WTC11 (cell line): Measurements from ENCODE around the gene NCCRP1. TPM values are rescaled to one million over a fixed set of nuclear protein-coding genes. Genes with fewer than 3 reads are reported as not detected.
A peak's percentile ranks its signal among the peaks of the same experiment; 100 is the strongest.
"Not testable (repeated sequence)": the region's sequence is repeated elsewhere in the genome, so short reads cannot be mapped to it uniquely, and the experiment has no call there.

Experiments
- ATAC-seq: fragments of 200-7000 bp; cut with Tn5 transposase; 2 replicates; pipeline ENCODE4 v1.10.0; 2021; ENCODE audit warnings: mild to moderate bottlenecking, moderate library complexity
- CTCF ChIA-PET: fragments of 300-600 bp; sonication (Branson Sonifier 250); formaldehyde crosslinking; loops from one replicate; lab custom pipeline; 2021; ENCODE audit warnings: antibody characterized with exemption; lab: Charles Lee
- POLR2A ChIA-PET: fragments of 350-600 bp; sonication (Branson Sonifier 250); formaldehyde crosslinking; loops from one replicate; lab custom pipeline; 2021; ENCODE audit warnings: antibody characterized with exemption; lab: Charles Lee
- DNase-seq: peaks from one replicate; pipeline ENCODE4 v3.0.0; 2021; ENCODE audit warnings: low spot score
- H3K27ac Mint-ChIP-seq: 2 replicates; pipeline ENCODE4 v1.8.0; 2021; ENCODE audit warnings: mixed read lengths
- H3K27me3 Mint-ChIP-seq: 2 replicates; pipeline ENCODE4 v1.8.0; 2021; ENCODE audit warnings: low read depth, mild to moderate bottlenecking, moderate library complexity, mixed read lengths
- H3K36me3 Mint-ChIP-seq: 2 replicates; pipeline ENCODE4 v1.8.0; 2021; ENCODE audit warnings: mixed read lengths
- H3K4me1 Mint-ChIP-seq: 2 replicates; pipeline ENCODE4 v1.8.0; 2022; ENCODE audit warnings: mixed read lengths
- H3K4me3 Mint-ChIP-seq: 2 replicates; pipeline ENCODE4 v1.8.0; 2021; ENCODE audit warnings: mild to moderate bottlenecking, moderate library complexity, mixed read lengths
- H3K9me3 Mint-ChIP-seq: 2 replicates; pipeline ENCODE4 v1.8.0; 2021; ENCODE audit warnings: mixed read lengths
- AFF4 ChIP-seq: sonication (generic); formaldehyde crosslinking; IDR thresholded peaks from 2 replicates; pipeline ENCODE4 v1.8.1; 2023; ENCODE audit warnings: mild to moderate bottlenecking, missing genetic modification reagents, borderline replicate concordance
- ESRRA ChIP-seq: sonication (generic); formaldehyde crosslinking; IDR thresholded peaks from 2 replicates; pipeline ENCODE4 v1.8.1; 2022; ENCODE audit warnings: mild to moderate bottlenecking, missing genetic modification reagents, borderline replicate concordance
- GRHL2 ChIP-seq: fragments of 250-450 bp; sonication (Bioruptor Pico); IDR thresholded peaks from 2 replicates; pipeline ENCODE4 v1.8.0; 2022; ENCODE audit warnings: mild to moderate bottlenecking, moderate library complexity; ENCODE audit not compliant: insufficient replicate concordance, severe bottlenecking
- KAT7 ChIP-seq: sonication (generic); formaldehyde crosslinking; IDR thresholded peaks from 2 replicates; pipeline ENCODE4 v1.8.1; 2023; ENCODE audit warnings: missing genetic modification reagents, mild to moderate bottlenecking, borderline replicate concordance
- MYBL2 ChIP-seq: sonication (generic); formaldehyde crosslinking; IDR thresholded peaks from 2 replicates; pipeline ENCODE4 v1.8.1; 2023; ENCODE audit warnings: mild to moderate bottlenecking, moderate library complexity, missing genetic modification reagents
- SMAD3 ChIP-seq: sonication (generic); formaldehyde crosslinking; IDR thresholded peaks from 2 replicates; pipeline ENCODE4 v1.8.0; 2022; ENCODE audit warnings: missing genetic modification reagents, mild to moderate bottlenecking, borderline replicate concordance
- SOX15 ChIP-seq: fragments of 250-450 bp; sonication (Bioruptor Pico); IDR thresholded peaks from 2 replicates; pipeline ENCODE4 v1.9.0; 2021; ENCODE audit warnings: mild to moderate bottlenecking
- SP1 ChIP-seq: sonication (generic); formaldehyde crosslinking; conservative IDR thresholded peaks from 2 replicates; pipeline ENCODE4 v1.8.1; 2022; ENCODE audit warnings: missing genetic modification reagents
- ZNF121 ChIP-seq: sonication (generic); formaldehyde crosslinking; IDR thresholded peaks from 2 replicates; pipeline ENCODE4 v1.8.0; 2023; ENCODE audit warnings: missing genetic modification reagents
- ZNF232 ChIP-seq: sonication (generic); formaldehyde crosslinking; IDR thresholded peaks from 2 replicates; pipeline ENCODE4 v1.8.0; 2022; ENCODE audit warnings: mild to moderate bottlenecking, missing genetic modification reagents
- ZNF671 ChIP-seq: fragments of 250-450 bp; sonication (Bioruptor Pico); IDR thresholded peaks from 2 replicates; pipeline ENCODE4 v1.8.0; 2021; ENCODE audit warnings: mild to moderate bottlenecking
- total RNA-seq: library from RNA; stranded (reverse); gene quantifications from 3 replicates; pipeline ENCODE4 v1.2.3, GENCODE V29; 2021

The NCCRP1 gene
- total RNA-seq, 1 experiment from 2014 or later: 2.0 TPM

- no peaks in the 10 kb centered on the region for H3K36me3 Mint-ChIP-seq
- POLR2A ChIA-PET: no interaction called here
- H3K27me3 Mint-ChIP-seq: peaks cover 45% of the 10 kb centered on the region
Observed at GRCh38 chr19:39238209-39238608, 41.4 kb downstream of the NCCRP1 start.

GRCh38 chr19:39238944-39239343, 42.2 kb downstream of the NCCRP1 start:
- DNase-seq: no peak
- Mint-ChIP-seq H3K4me1 (0 out of 2 replicates have a peak, but pooled peaks cover 2% of the 10 kb centered on the region), H3K27ac (no peak overlapping the region), H3K36me3 (no peaks in the 10 kb centered on the region), H3K27me3 (peaks cover 46% of the 10 kb centered on the region), H3K4me3 (no peak overlapping the region), H3K9me3 (no peaks in the 10 kb centered on the region)
- CTCF ChIA-PET: no interaction called here
- TF ChIP-seq SOX15: no peak
- ATAC-seq: no peak
- POLR2A ChIA-PET: no interaction called here

More at GRCh38 chr19:39238209-39238608, 41.4 kb downstream of the NCCRP1 start:
- Mint-ChIP-seq H3K27ac (no peak overlapping the region), H3K9me3 (no peaks in the 10 kb centered on the region), H3K4me3 (no peak overlapping the region), H3K4me1 (0 out of 2 replicates have a peak, but pooled peaks cover 2% of the 10 kb centered on the region)
- CTCF ChIA-PET: interaction anchor here (1.0 to 1.3 kb wide), 3 partner anchors 15 to 90 kb away, joined by 3 to 7 read pairs (median 3); no protein-coding TSS in a partner anchor
- TF ChIP-seq ZNF121 (CRISPR knock-in tag) (peak; percentile 89), ESRRA (no peak)
- ATAC-seq: no peak
- no peak for DNase-seq

- ChIA-PET CTCF (interaction anchor here (0.7 kb wide), 1 partner anchor 8 kb away, joined by 3 read pairs; no protein-coding TSS in a partner anchor), POLR2A (no interaction called here)
- no peak overlapping the region for H3K27ac Mint-ChIP-seq
- H3K4me1 Mint-ChIP-seq: 0 out of 2 replicates have a peak, but pooled peaks cover 2% of the 10 kb centered on the region
- H3K36me3 Mint-ChIP-seq: no peaks in the 10 kb centered on the region
- H3K4me3 Mint-ChIP-seq: no peak overlapping the region
- H3K9me3 Mint-ChIP-seq: no peaks in the 10 kb centered on the region
- TF ChIP-seq SP1 (CRISPR knock-in tag): no peak
- no peak for TF ChIP-seq ZNF121 (CRISPR knock-in tag)
- TF ChIP-seq ZNF232: no peak
- DNase-seq (no peak), ATAC-seq (no peak)
- H3K27me3 Mint-ChIP-seq: peaks cover 44% of the 10 kb centered on the region
Observed at GRCh38 chr19:39240421-39240820, 43.7 kb downstream of the NCCRP1 start.

DNA sequence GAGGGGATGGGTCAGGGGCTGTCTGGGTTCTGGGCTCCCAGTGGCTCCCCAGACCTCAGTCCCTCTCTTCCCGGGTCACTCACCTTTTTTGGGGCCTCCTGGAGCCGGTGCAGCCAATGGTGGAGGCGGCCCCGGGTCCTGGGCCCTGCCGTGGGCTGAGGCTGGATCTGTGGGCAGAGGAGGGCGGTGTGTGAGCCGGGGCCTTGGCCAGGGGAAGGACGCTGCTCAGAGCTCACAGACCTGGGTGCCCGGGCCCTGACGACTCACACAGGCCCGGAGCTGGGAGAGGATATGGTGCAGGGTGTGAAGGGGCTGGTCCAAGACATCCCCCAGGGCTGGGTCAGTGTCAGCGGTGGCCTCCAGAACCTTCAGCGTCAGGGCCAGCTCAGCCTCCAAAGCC, 47.0 kb downstream of the NCCRP1 start:
- H3K27ac Mint-ChIP-seq, DNase-seq, POLR2A ChIA-PET, H3K4me3 Mint-ChIP-seq, H3K36me3 Mint-ChIP-seq, H3K9me3 Mint-ChIP-seq, ATAC-seq, H3K4me1 Mint-ChIP-seq: not testable (repeated sequence)
- CTCF ChIA-PET: interaction anchor here (1.5 kb wide), 1 partner anchor 77 kb away, joined by 4 read pairs; the partner anchor contains the start of gene LRFN1
- peaks cover 49% of the 10 kb centered on the region for H3K27me3 Mint-ChIP-seq

DNA sequence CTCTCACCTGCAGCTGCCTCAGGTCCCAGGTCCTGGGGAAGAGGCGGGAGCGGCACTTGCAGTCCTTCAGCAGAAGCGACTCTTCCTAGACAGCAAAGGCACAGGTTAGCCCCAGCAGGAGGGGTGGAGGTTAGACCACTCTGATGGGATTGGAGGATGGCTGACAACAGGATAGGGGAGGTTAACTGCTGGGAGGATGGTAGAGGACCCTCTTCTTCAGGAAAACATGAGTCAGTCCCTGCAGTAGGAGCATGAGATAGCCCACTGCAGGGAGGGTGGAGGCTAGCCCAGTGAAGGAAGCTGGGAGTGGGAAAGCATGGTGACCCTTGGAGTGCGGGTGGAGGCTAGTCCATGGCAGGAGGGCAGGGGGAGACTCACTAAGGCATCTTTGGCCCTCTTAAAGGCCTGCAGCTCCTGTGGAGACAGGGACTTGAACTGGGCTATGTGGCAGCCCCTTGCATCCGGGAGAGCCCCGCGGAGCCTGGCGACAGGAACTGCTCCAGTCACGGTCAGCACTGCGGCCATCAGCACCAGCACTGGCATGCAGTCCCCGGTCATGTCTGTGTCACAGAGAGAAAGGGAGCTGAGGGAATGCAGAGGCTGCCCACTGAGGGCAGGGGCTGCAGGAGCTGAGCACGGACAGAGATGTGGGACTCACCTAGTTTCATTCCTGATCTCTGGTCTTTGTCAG, 47.8 kb downstream of the NCCRP1 start, which contains the start of gene IFNL3:
IFNL3 (minus strand) TSS at position 597 of the 691 bp plus-strand sequence; CDS start at position 558, 39 bp downstream.
- ATAC-seq, H3K9me3 Mint-ChIP-seq, H3K4me1 Mint-ChIP-seq, H3K27ac Mint-ChIP-seq, DNase-seq, POLR2A ChIA-PET, H3K36me3 Mint-ChIP-seq, H3K4me3 Mint-ChIP-seq: not testable (repeated sequence)
- H3K27me3 Mint-ChIP-seq: peaks cover 50% of the 10 kb centered on the region
- CTCF ChIA-PET: interaction anchor here (1.5 kb wide), 1 partner anchor 76 kb away, joined by 4 read pairs; the partner anchor contains the start of gene LRFN1

DNA sequence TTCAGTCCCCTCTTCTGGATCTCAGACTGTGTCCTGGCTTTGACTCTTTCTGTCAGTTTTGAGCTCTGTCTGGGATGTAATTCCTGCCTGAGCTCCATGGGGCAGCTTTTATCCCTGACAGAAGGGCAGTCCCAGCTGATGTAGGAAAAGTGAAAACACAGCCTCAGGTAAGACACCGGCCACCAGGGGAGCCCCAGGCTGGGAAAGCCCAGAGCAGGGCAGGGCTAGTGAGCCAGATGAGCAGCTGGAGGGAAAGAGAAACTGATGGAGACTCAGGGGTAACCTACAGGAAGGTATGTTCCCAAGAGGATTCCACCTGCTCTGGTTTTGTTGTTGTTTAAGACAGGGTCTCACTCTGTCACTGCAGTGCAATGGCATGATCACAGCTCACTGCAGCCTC, 48.4 kb downstream of the NCCRP1 start:
- H3K4me1 Mint-ChIP-seq, H3K27ac Mint-ChIP-seq, POLR2A ChIA-PET, H3K9me3 Mint-ChIP-seq, H3K4me3 Mint-ChIP-seq, DNase-seq, H3K36me3 Mint-ChIP-seq: not testable (repeated sequence)
- CTCF ChIA-PET: interaction anchor here (1.5 kb wide), 1 partner anchor 75 kb away, joined by 4 read pairs; the partner anchor contains the start of gene LRFN1
- H3K27me3 Mint-ChIP-seq: peaks cover 50% of the 10 kb centered on the region
- ATAC-seq: peak; percentile 70

- Mint-ChIP-seq H3K4me3 (peak overlapping the region; percentile 60), H3K27me3 (peaks cover 65% of the 10 kb centered on the region), H3K36me3 (no peaks in the 10 kb centered on the region), H3K27ac (no peak overlapping the region), H3K4me1 (no peaks in the 10 kb centered on the region), H3K9me3 (no peaks in the 10 kb centered on the region)
- DNase-seq (peak; percentile 80), ATAC-seq (peak; percentile 67)
- ChIA-PET POLR2A (interaction anchor here (0.6 kb wide), 1 partner anchor 13 kb away, joined by 4 read pairs; no protein-coding TSS in a partner anchor), CTCF (interaction anchor here (0.6 to 1.6 kb wide), 15 partner anchors 14 to 125 kb away, joined by 3 to 6 read pairs (median 4); partner anchors contain the start of genes IFNL1, NCCRP1 and SAMD4B)
- TF ChIP-seq KAT7 (CRISPR knock-in tag) (no peak), SMAD3 (CRISPR knock-in tag) (peak; percentile 92), GRHL2 (no peak), MYBL2 (CRISPR knock-in tag) (peak; percentile 91), ZNF671 (no peak), AFF4 (CRISPR knock-in tag) (no peak; the same call in 1 of the 2 replicates)
Observed at GRCh38 chr19:39246951-39247669, 50.3 kb downstream of the NCCRP1 start.
